Measurements from ENCODE around the gene TMEM43.

DNA sequence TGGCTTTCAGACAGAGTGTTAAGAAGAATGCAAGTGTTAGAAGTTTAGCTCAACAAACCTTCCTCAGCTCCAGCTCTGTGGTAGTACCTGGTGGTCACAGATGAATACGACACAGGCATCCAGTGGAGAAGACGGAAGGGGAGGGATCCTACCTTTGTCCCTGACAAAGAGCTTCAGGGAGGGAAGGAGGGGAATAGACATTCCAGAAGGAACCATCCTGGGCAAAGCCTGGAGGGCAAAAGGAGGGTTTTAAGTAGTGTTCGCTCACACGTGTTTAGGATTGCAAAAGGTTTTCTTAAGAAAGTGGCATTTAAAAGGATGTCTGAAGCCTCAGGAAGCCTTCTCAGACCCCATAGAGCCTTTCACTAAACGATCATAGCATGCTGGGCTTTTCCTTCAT, 3.0 kb upstream of the TMEM43 start:
- TF ChIP-seq, protein P1, sequence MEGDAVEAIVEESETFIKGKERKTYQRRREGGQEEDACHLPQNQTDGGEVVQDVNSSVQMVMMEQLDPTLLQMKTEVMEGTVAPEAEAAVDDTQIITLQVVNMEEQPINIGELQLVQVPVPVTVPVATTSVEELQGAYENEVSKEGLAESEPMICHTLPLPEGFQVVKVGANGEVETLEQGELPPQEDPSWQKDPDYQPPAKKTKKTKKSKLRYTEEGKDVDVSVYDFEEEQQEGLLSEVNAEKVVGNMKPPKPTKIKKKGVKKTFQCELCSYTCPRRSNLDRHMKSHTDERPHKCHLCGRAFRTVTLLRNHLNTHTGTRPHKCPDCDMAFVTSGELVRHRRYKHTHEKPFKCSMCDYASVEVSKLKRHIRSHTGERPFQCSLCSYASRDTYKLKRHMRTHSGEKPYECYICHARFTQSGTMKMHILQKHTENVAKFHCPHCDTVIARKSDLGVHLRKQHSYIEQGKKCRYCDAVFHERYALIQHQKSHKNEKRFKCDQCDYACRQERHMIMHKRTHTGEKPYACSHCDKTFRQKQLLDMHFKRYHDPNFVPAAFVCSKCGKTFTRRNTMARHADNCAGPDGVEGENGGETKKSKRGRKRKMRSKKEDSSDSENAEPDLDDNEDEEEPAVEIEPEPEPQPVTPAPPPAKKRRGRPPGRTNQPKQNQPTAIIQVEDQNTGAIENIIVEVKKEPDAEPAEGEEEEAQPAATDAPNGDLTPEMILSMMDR (optimal IDR thresholded peaks at IDR 0.05 in 1 of 3, IDR thresholded peaks at IDR 0.05 in 1 of 3, conservative IDR thresholded peaks at IDR 0.05 in 1 of 3; ENCODE audit: extremely low read depth in 1 of 3, insufficient read depth in 2 of 3, low read length in 3 of 3) = no peak
- no peak for TF ChIP-seq EZH2 (IDR thresholded peaks at IDR 0.05; ENCODE audit: low read length)

All from keratinocyte (primary cell).